ENCODE measurements around the gene STX8.
"Not testable (repeated sequence)": the region's sequence is repeated elsewhere in the genome, so short reads cannot be mapped to it uniquely, and the experiment has no call there.

Gene STX8

GRCh38 chr17:9575381-9576101 lies at the start of gene STX8:
TSS of gene STX8 (minus strand) at chr17:9575820. CDS start at chr17:9575808, 12 bp downstream.
- TF ChIP-seq CTCF (IDR thresholded peaks at IDR 0.05) = peak in 1 of 2 experiments; percentile 12
- intact Hi-C loops (cut with DNase I; ENCODE audit: low total_unique reads) = loop anchor here (10.0 kb wide), 1 partner anchor 1901 kb away; no protein-coding TSS in a partner anchor
- H3K27me3 ChIP-seq = no peaks in the 10 kb centered on the region
- no peaks in the 10 kb centered on the region for H3K36me3 ChIP-seq
- peak; percentile 91 to 94 for DNase-seq
- H3K9me3 ChIP-seq = no peaks in the 10 kb centered on the region
- H3K4me3 ChIP-seq = peak within 1 kb of the TSS; percentile 63 to 72
- peaks cover 3 to 24% (median 7%) of the 10 kb centered on the region in 4 donors for H3K4me1 ChIP-seq
- peak within 1 kb of the TSS; percentile 58 to 72 for H3K27ac ChIP-seq

- peaks cover 0 to 22% (median 17%) of the 10 kb centered on the region in 3 donors for H3K9me3 ChIP-seq
- H3K27ac ChIP-seq = no peak overlapping the region
- H3K36me3 ChIP-seq = no peaks in the 10 kb centered on the region
- H3K4me1 ChIP-seq = no peaks in the 10 kb centered on the region
- no peaks in the 10 kb centered on the region for H3K27me3 ChIP-seq
- intact Hi-C loops (cut with DNase I; ENCODE audit: low total_unique reads) = no loop called here
- no peak overlapping the region for H3K4me3 ChIP-seq
- no peak for DNase-seq
- no peak for TF ChIP-seq CTCF (IDR thresholded peaks at IDR 0.05)
These were observed 47.3 kb upstream of the STX8 start for GRCh38 chr17:9622961-9623360.

- Histone ChIP-seq H3K27me3 (no peaks in the 10 kb centered on the region), H3K4me3 (no peak overlapping the region), H3K9me3 (no peaks in the 10 kb centered on the region), H3K27ac (no peak overlapping the region), H3K36me3 (no peaks in the 10 kb centered on the region), H3K4me1 (no peaks in the 10 kb centered on the region)
- DNase-seq = no peak
- intact Hi-C loops (cut with DNase I; ENCODE audit: low total_unique reads) = no loop called here
- no peak for TF ChIP-seq CTCF (IDR thresholded peaks at IDR 0.05)
These were observed 39.9 kb upstream of the STX8 start for GRCh38 chr17:9615486-9615885.

- no peak for TF ChIP-seq CTCF (IDR thresholded peaks at IDR 0.05)
- DNase-seq = no peak
- no peaks in the 10 kb centered on the region for H3K27me3 ChIP-seq
- intact Hi-C loops (cut with DNase I; ENCODE audit: low total_unique reads) = no loop called here
- H3K9me3 ChIP-seq = no peaks in the 10 kb centered on the region
- H3K27ac ChIP-seq = no peak overlapping the region
- no peaks in the 10 kb centered on the region for H3K36me3 ChIP-seq
- no peak overlapping the region for H3K4me3 ChIP-seq
- H3K4me1 ChIP-seq = no peaks in the 10 kb centered on the region
These were observed 36.4 kb upstream of the STX8 start for GRCh38 chr17:9612006-9612405.

GRCh38 chr17:9611557-9611956 lies 35.9 kb upstream of the STX8 start:
- Histone ChIP-seq H3K9me3 (no peaks in the 10 kb centered on the region), H3K4me3 (no peak overlapping the region), H3K36me3 (no peaks in the 10 kb centered on the region), H3K27ac (no peak overlapping the region), H3K4me1 (no peaks in the 10 kb centered on the region), H3K27me3 (no peaks in the 10 kb centered on the region)
- no peak for DNase-seq
- no peak for TF ChIP-seq CTCF (IDR thresholded peaks at IDR 0.05)
- intact Hi-C loops (cut with DNase I; ENCODE audit: low total_unique reads) = no loop called here

- H3K4me1 ChIP-seq; DNase-seq; H3K9me3 ChIP-seq; H3K27ac ChIP-seq; H3K27me3 ChIP-seq; H3K36me3 ChIP-seq; H3K4me3 ChIP-seq; intact Hi-C loops (cut with DNase I; ENCODE audit: low total_unique reads): not testable (repeated sequence)
These were observed 31.4 kb upstream of the STX8 start for GRCh38 chr17:9607058-9607457.
